GM19455 (cell line): ENCODE data around the gene PTPRM.

Experiments used
- ATAC-seq: cut with Tn5 transposase; IDR thresholded peaks from one replicate; pipeline ENCODE4 v1.9.1; 2021; ENCODE audit not compliant: unreplicated experiment

Gene PTPRM

GRCh38 chr18:8254654-8255053, 687.5 kb downstream of the PTPRM start:
- ATAC-seq = no peak

- no peak for ATAC-seq
These were observed 690.8 kb downstream of the PTPRM start for GRCh38 chr18:8257851-8258434.

- ATAC-seq = no peak
These were observed 693.2 kb downstream of the PTPRM start for GRCh38 chr18:8260319-8260718.

- peak; percentile 53 for ATAC-seq
These were observed 693.7 kb downstream of the PTPRM start for GRCh38 chr18:8260827-8261226.

GRCh38 chr18:8261651-8262091, 694.6 kb downstream of the PTPRM start:
- no peak for ATAC-seq

GRCh38 chr18:8262221-8262620, 695.1 kb downstream of the PTPRM start:
- ATAC-seq = no peak

- no peak for ATAC-seq
These were observed 697.0 kb downstream of the PTPRM start for GRCh38 chr18:8264116-8264515.

GRCh38 chr18:8264861-8265411, 697.8 kb downstream of the PTPRM start:
- ATAC-seq = no peak

- ATAC-seq = no peak
These were observed 705.1 kb downstream of the PTPRM start for GRCh38 chr18:8272254-8272653.

GRCh38 chr18:8274370-8274769, 707.3 kb downstream of the PTPRM start:
- ATAC-seq = no peak

- ATAC-seq = no peak
These were observed 709.3 kb downstream of the PTPRM start for GRCh38 chr18:8276406-8276805.

GRCh38 chr18:8277270-8277669, 710.2 kb downstream of the PTPRM start:
- ATAC-seq = no peak

- no peak for ATAC-seq
These were observed 712.2 kb downstream of the PTPRM start for GRCh38 chr18:8279346-8279745.

- no peak for ATAC-seq
These were observed 712.7 kb downstream of the PTPRM start for GRCh38 chr18:8279781-8280330.

- ATAC-seq = no peak
These were observed 716.9 kb downstream of the PTPRM start for GRCh38 chr18:8283891-8284585.

GRCh38 chr18:8286303-8286702, 719.2 kb downstream of the PTPRM start:
- no peak for ATAC-seq

GRCh38 chr18:8287196-8287885, 720.2 kb downstream of the PTPRM start:
- ATAC-seq = no peak

GRCh38 chr18:8288472-8289195, 721.5 kb downstream of the PTPRM start:
- no peak for ATAC-seq

- ATAC-seq = no peak
These were observed 723.3 kb downstream of the PTPRM start for GRCh38 chr18:8290435-8290834.

- ATAC-seq = no peak
These were observed 723.8 kb downstream of the PTPRM start for GRCh38 chr18:8290913-8291312.

GRCh38 chr18:8293184-8293583, 726.1 kb downstream of the PTPRM start:
- ATAC-seq = no peak
